Nephron progenitor cell (in vitro differentiated cells): Measurements from ENCODE around the gene DMRTA2.

Source experiments
- DNase-seq: peaks from one replicate; pipeline ENCODE4 v3.0.0; 2021
- H3K27ac Mint-ChIP-seq: 2 replicates; pipeline ENCODE4 v1.8.0; 2021; ENCODE audit warnings: mild to moderate bottlenecking, moderate library complexity, mixed read lengths
- H3K27me3 Mint-ChIP-seq: 2 replicates; pipeline ENCODE4 v1.8.0; 2021; ENCODE audit warnings: mild to moderate bottlenecking, low read depth, mixed read lengths; ENCODE audit not compliant: poor library complexity
- H3K36me3 Mint-ChIP-seq: 2 replicates; pipeline ENCODE4 v1.8.0; 2021; ENCODE audit warnings: low read depth, mixed read lengths
- H3K4me1 Mint-ChIP-seq: 2 replicates; pipeline ENCODE4 v1.8.0; 2021; ENCODE audit warnings: mixed read lengths
- H3K4me3 Mint-ChIP-seq: 2 replicates; pipeline ENCODE4 v1.8.0; 2021; ENCODE audit warnings: mild to moderate bottlenecking, moderate library complexity, mixed read lengths
- H3K9me3 Mint-ChIP-seq: 2 replicates; pipeline ENCODE4 v1.8.0; 2021; ENCODE audit warnings: mild to moderate bottlenecking, moderate library complexity, mixed read lengths
- TF ChIP-seq, protein P1 (sequence below): fragments of 200-600 bp; sonication (generic); IDR thresholded peaks from 2 replicates; pipeline ENCODE4 v1.5.0; 2021; ENCODE audit warnings: antibody characterized with exemption

Gene DMRTA2

DNA sequence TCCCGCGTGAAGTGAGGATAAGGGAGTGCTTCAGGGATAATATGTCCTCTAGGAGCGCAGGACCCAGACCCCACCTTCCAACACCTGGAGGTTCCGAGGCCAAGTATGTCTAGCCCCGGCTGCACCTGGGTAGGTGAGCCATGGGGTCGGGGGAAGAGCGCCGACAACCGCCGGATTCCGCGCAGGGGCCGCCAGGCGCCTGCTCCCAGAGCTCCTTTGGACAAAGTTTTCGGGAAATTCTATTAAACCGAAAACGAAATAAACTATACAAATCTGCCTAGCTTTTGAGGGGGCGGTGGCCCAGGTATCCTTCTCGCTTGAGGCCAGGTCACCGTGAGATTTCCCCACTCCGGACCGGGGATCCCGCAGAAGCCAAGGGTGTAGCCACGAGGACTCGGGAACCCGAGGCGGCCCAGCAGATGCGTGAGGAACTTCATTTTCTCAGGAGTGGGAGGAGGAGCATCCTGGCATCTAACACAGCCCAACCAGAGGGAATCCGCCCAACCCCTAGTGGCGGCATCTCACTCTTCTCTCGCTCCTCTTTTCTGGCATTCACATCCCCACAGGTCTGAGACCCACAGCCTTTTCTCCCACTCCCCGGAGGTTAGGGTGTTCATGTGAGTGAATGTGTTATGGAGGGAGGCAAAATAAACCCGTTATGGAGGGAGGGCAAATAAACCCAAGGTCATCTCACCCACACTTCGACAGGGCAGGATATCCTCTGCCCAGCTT is 2.3 kb upstream of the DMRTA2 start:
- Mint-ChIP-seq H3K27ac (no peak overlapping the region), H3K9me3 (peaks cover 10% of the 10 kb centered on the region), H3K36me3 (no peaks in the 10 kb centered on the region), H3K4me1 (peaks cover 24% of the 10 kb centered on the region), H3K4me3 (no peak overlapping the region), H3K27me3 (peaks cover 100% of the 10 kb centered on the region)
- DNase-seq = no peak
- TF ChIP-seq, protein P1, sequence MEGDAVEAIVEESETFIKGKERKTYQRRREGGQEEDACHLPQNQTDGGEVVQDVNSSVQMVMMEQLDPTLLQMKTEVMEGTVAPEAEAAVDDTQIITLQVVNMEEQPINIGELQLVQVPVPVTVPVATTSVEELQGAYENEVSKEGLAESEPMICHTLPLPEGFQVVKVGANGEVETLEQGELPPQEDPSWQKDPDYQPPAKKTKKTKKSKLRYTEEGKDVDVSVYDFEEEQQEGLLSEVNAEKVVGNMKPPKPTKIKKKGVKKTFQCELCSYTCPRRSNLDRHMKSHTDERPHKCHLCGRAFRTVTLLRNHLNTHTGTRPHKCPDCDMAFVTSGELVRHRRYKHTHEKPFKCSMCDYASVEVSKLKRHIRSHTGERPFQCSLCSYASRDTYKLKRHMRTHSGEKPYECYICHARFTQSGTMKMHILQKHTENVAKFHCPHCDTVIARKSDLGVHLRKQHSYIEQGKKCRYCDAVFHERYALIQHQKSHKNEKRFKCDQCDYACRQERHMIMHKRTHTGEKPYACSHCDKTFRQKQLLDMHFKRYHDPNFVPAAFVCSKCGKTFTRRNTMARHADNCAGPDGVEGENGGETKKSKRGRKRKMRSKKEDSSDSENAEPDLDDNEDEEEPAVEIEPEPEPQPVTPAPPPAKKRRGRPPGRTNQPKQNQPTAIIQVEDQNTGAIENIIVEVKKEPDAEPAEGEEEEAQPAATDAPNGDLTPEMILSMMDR = no peak

DNA sequence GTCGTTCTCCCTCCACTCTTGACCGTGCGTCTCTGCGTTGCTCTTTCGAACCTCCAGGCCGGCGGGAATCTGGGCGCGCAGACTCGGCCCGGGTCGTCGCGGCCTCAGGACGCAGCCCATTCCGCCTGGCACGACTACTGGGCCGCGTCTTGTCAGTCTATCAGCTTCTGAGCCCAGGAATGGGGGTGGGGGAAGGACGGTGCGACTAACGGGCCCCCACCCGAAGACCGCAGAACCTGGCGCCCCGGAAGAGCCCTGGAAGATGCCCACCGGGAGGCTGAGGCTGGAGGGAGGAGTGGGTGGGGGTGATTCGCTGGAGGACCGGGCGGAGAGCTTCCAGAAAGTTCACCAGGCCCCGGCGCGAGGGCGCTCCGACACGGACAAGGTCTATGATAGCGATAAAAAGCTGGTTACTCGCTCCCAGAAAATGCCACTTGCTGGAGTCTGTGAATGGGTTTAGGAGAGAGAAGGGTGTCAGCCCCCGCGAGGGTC is 1.7 kb upstream of the DMRTA2 start:
- peaks cover 100% of the 10 kb centered on the region for H3K27me3 Mint-ChIP-seq
- peaks cover 10% of the 10 kb centered on the region for H3K9me3 Mint-ChIP-seq
- TF ChIP-seq, protein P1 = no peak
- H3K27ac Mint-ChIP-seq = no peak overlapping the region
- peaks cover 27% of the 10 kb centered on the region for H3K4me1 Mint-ChIP-seq
- H3K36me3 Mint-ChIP-seq = no peaks in the 10 kb centered on the region
- DNase-seq = peak; percentile 20
- peak overlapping the region; percentile 50 for H3K4me3 Mint-ChIP-seq

DNA sequence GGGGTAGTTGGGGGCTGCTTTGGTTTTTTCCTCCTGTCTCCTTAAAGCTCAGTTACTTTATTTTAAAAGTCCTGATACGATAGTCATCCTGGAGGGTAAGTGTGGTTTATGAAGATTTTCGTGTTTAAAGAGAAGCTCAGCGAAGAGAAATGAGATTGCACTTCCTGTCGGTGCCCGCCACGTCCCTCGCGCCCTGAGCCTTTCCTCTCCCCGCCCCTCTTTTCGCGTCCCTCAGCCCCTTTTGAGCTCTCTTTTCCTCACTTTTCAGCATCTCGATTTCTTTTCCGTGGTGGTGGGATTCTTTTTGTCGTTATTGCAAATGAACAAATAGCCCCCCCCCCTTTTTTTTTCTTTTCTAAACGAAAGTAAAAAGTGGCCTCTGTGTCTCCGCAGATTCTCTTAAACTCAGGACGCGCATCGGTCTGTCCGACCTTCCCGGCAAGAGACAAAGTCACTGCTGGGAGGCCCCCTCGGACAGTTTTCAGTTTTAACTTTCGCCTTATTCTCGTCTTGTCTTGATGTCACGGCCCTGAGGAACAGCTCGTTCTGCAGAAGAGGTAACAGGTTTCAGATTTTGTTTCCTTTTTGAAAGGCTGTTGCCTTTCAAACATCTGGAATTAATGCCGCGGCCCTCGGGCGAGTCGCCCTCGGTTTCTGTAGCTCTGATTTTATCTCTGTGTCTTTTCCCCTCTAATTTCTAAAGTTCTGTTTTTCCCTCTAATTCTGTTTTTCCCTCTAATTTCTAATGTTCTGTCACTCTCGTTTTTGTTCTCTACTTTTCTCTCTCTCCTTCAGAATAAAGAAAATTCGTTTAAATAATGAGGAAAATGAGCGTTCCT is 1.0 kb upstream of the DMRTA2 start:
- peaks cover 10% of the 10 kb centered on the region for H3K9me3 Mint-ChIP-seq
- no peak overlapping the region for H3K27ac Mint-ChIP-seq
- TF ChIP-seq, protein P1 = no peak
- peaks cover 100% of the 10 kb centered on the region for H3K27me3 Mint-ChIP-seq
- no peaks in the 10 kb centered on the region for H3K36me3 Mint-ChIP-seq
- H3K4me3 Mint-ChIP-seq = peak overlapping the region; percentile 50
- peaks cover 27% of the 10 kb centered on the region for H3K4me1 Mint-ChIP-seq
- DNase-seq = no peak

DNA sequence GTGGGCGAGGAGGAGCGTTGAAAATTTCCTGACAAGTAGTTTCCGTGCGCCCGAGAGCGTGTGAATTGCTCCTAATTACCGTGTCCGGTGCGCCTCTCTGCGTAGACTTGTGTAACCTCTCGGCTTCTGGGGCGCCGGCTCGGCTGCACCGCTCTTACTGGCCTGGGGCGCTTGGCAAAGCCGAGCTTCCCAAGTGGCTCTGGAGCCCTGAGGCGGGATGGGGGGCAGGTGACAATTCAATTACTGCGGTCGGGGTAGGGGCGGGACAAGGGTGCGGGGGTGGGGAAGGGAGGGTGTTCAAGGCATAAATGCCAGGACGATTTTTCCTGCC is 392 bp upstream of the DMRTA2 start:
- Mint-ChIP-seq H3K4me1 (peaks cover 27% of the 10 kb centered on the region), H3K4me3 (peak overlapping the region; percentile 58), H3K27me3 (peaks cover 97% of the 10 kb centered on the region), H3K36me3 (no peaks in the 10 kb centered on the region), H3K27ac (no peak overlapping the region), H3K9me3 (peaks cover 10% of the 10 kb centered on the region)
- TF ChIP-seq, protein P1 = no peak
- no peak for DNase-seq

DNA sequence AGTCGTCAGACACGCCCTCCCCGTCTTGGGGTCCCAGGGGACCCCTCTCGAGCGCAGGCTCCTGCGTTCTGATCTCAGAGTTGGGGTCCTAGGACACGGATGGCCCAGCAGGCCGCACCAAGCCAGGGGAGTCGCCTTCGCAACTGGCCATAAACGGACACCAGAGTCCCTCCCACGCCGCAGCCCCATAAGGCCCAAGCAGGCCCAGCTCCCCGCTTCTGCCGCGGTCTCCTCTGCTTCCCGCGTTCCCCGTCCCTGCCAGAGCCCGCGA is 633 bp downstream of the DMRTA2 start:
- H3K27ac Mint-ChIP-seq = no peak overlapping the region
- H3K4me3 Mint-ChIP-seq = peak overlapping the region; percentile 65
- H3K4me1 Mint-ChIP-seq = peaks cover 31% of the 10 kb centered on the region

More for the DNA sequence above, 633 bp downstream of the DMRTA2 start:
- TF ChIP-seq, protein P1 = no peak
- Mint-ChIP-seq H3K36me3 (no peaks in the 10 kb centered on the region), H3K9me3 (peaks cover 10% of the 10 kb centered on the region), H3K27me3 (peaks cover 97% of the 10 kb centered on the region)
- peak; percentile 40 for DNase-seq
